K562 (cell line): ENCODE measurements around the gene ZNF451. TPM values are rescaled to one million over a fixed set of nuclear protein-coding genes. Genes with fewer than 3 reads are reported as not detected.

Source experiments
- AFF4 ChIP-seq: sonication (generic); formaldehyde crosslinking; IDR thresholded peaks from 2 replicates; pipeline ENCODE4 v1.8.0; 2023; ENCODE audit warnings: mild to moderate bottlenecking, missing genetic modification reagents
- DNMT1 ChIP-seq: fragments of 450-650 bp; IDR thresholded peaks from 2 replicates; pipeline ENCODE4 v1.6.1; 2016; ENCODE audit warnings: antibody characterized with exemption, mild to moderate bottlenecking
- ESRRA ChIP-seq: fragments of 450-650 bp; IDR thresholded peaks from 2 replicates; pipeline ENCODE4 v1.6.1; 2014; ENCODE audit warnings: low read depth, mild to moderate bottlenecking, moderate library complexity, borderline replicate concordance
- FOXJ2 ChIP-seq: fragments of 200-800 bp; sonication (Bioruptor generic); IDR thresholded peaks from 2 replicates; pipeline ENCODE4 v1.6.1; 2016; ENCODE audit warnings: missing genetic modification characterization, missing compliant biosample characterization
- L3MBTL2 ChIP-seq: fragments of 450-650 bp; IDR thresholded peaks from 2 replicates; pipeline ENCODE4 v1.6.1; 2016; ENCODE audit warnings: mild to moderate bottlenecking, moderate library complexity
- MED1 ChIP-seq: sonication (generic); formaldehyde crosslinking; IDR thresholded peaks from 2 replicates; pipeline ENCODE4 v1.8.1; 2023; ENCODE audit warnings: missing genetic modification reagents, borderline replicate concordance
- NFIX ChIP-seq: fragments of 250-450 bp; sonication (Bioruptor Pico); IDR thresholded peaks from 2 replicates; pipeline ENCODE4 v1.4.0; 2020; ENCODE audit warnings: low read depth, mild to moderate bottlenecking, moderate library complexity
- NFRKB ChIP-seq: fragments of 450-650 bp; IDR thresholded peaks from 2 replicates; pipeline ENCODE4 v1.6.1; 2016; ENCODE audit warnings: low read depth
- POLR2AphosphoS5 ChIP-seq: IDR thresholded peaks from 2 replicates; pipeline ENCODE4 v1.6.1; 2011; ENCODE audit warnings: mild to moderate bottlenecking, low read depth, low read length, moderate library complexity; ENCODE audit not compliant: control insufficient read depth, insufficient read depth
- PRMT5 ChIP-seq: sonication (generic); formaldehyde crosslinking; IDR thresholded peaks from 2 replicates; pipeline ENCODE4 v1.5.0; 2020; ENCODE audit warnings: missing genetic modification reagents
- SMAD3 ChIP-seq: fragments of 450-650 bp; formaldehyde crosslinking; conservative IDR thresholded peaks from 2 replicates; pipeline ENCODE4 v1.4.0; 2020; ENCODE audit warnings: mild to moderate bottlenecking
- SRF ChIP-seq, 2 experiments: fragments of 250-450, 450-650 bp in 1 of 2; sonication (Bioruptor Pico) in 1 of 2; sonication (generic) in 1 of 2; formaldehyde crosslinking; IDR thresholded peaks; 2 replicates each; pipeline versions ENCODE4 v1.5.0 to v1.5.1; 2020 to 2022; ENCODE audit warnings: mild to moderate bottlenecking in 1 of 2, missing genetic modification reagents in 1 of 2
- TAF1 ChIP-seq: IDR thresholded peaks from 2 replicates; pipeline ENCODE4 v1.6.1; 2011; ENCODE audit warnings: mild to moderate bottlenecking, low read length, moderate library complexity; ENCODE audit not compliant: insufficient read depth, control insufficient read depth, severe bottlenecking; ENCODE audit errors: extremely low read depth
- TAF9B ChIP-seq: fragments of 450-650 bp; IDR thresholded peaks from 2 replicates; pipeline ENCODE4 v1.6.1; 2018; ENCODE audit warnings: mild to moderate bottlenecking; ENCODE audit not compliant: partially characterized antibody
- TRIM28 ChIP-seq: fragments of 450-650 bp; IDR thresholded peaks from 2 replicates; pipeline ENCODE4 v1.6.1; 2017
- U2AF2 ChIP-seq: fragments of 200-400 bp; formaldehyde crosslinking; optimal IDR thresholded peaks from 2 replicates; pipeline ENCODE3; 2017; ENCODE audit warnings: low read depth, mild to moderate bottlenecking, low read length
- ZBTB33 ChIP-seq: sonication (generic); formaldehyde crosslinking; IDR thresholded peaks from 2 replicates; pipeline ENCODE4 v1.8.1; 2023; ENCODE audit warnings: mild to moderate bottlenecking, missing genetic modification reagents
- ZBTB7A ChIP-seq: IDR thresholded peaks from 2 replicates; pipeline ENCODE4 v1.6.1; 2011; ENCODE audit warnings: low read depth, mild to moderate bottlenecking, low read length, moderate library complexity, borderline replicate concordance; ENCODE audit not compliant: control insufficient read depth
- ZBTB8A ChIP-seq: fragments of 450-650 bp; IDR thresholded peaks from 2 replicates; pipeline ENCODE4 v1.6.1; 2018; ENCODE audit warnings: mild to moderate bottlenecking, moderate library complexity; ENCODE audit not compliant: partially characterized antibody
- ZNF140 ChIP-seq: fragments of 250-450 bp; sonication (Bioruptor Pico); IDR thresholded peaks from 2 replicates; pipeline ENCODE4 v1.8.0; 2021; ENCODE audit warnings: moderate library complexity, mild to moderate bottlenecking, inconsistent platforms
- ZNF764 ChIP-seq: fragments of 250-450 bp; sonication (Bioruptor Pico); IDR thresholded peaks from 2 replicates; pipeline ENCODE4 v1.4.0; 2020; ENCODE audit warnings: low read depth, mild to moderate bottlenecking, moderate library complexity
- polyA plus RNA-seq, 8 experiments: library from polyadenylated mRNA; depleted of rRNA in 4 of 8; stranded (reverse) in 5 of 8; unstranded in 3 of 8; fragments of >200 nt; fragmentation: Nextera tagmentation in 2 of 8; fragmentation: Illumina TruSeq in 1 of 8; extraction: Ambion mirVana in 2 of 8; extraction: Trizol in 1 of 8; gene quantifications; 2 replicates each; pipeline versions ENCODE4 v1.2.1 to v1.2.3, GENCODE V29; 2011 to 2014; ENCODE audit warnings: inconsistent platforms in 1 of 8, missing spikeins in 1 of 8
- total RNA-seq, 7 experiments: library from RNA; depleted of rRNA in 6 of 7; stranded (reverse); fragments of >200 nt in 6 of 7; fragmentation: Illumina TruSeq in 2 of 7; extraction: Trizol in 2 of 7; gene quantifications; 2 replicates each; pipeline versions ENCODE4 v1.2.1 to v1.2.3, GENCODE V29; 2011 to 2021; ENCODE audit warnings: low replicate concordance in 1 of 7
- TF ChIP-seq, protein P1 (sequence below): fragments of 250-450 bp; sonication (Bioruptor Pico); IDR thresholded peaks from 2 replicates; pipeline ENCODE4 v1.9.0; 2021; ENCODE audit warnings: mild to moderate bottlenecking

Gene ZNF451
- total and polyA plus RNA-seq, 9 of the 15 experiments (the other 6 are each of a cell fraction or from before 2014, with no cell fraction given) = 16.1 to 74.3 (median 38.3) TPM

- TF ChIP-seq PRMT5 (CRISPR knock-in tag) (0 out of 2 replicates have a peak, but pooled peaks have one; percentile 65), SMAD3 (CRISPR knock-in tag) (no peak), ZBTB7A (peak; percentile 87), NFIX (CRISPR knock-in tag) (no peak), AFF4 (CRISPR knock-in tag) (no peak), ZBTB8A (no peak), TAF9B (peak; percentile 63), NFRKB (peak; percentile 32; the same call in 1 of the 2 replicates), ZNF764 (no peak), FOXJ2 (tag) (peak; percentile 60), U2AF2 (no peak), DNMT1 (no peak), TRIM28 (no peak), ZBTB33 (CRISPR knock-in tag) (no peak), TAF1 (peak; percentile 76), ZNF140 (CRISPR knock-in tag) (no peak), MED1 (CRISPR knock-in tag) (no peak), POLR2AphosphoS5 (peak; percentile 62; the same call in 1 of the 2 replicates), L3MBTL2 (peak; percentile 89), ESRRA (peak; percentile 34; the same call in 1 of the 2 replicates), SRF (CRISPR knock-in tag; IDR thresholded peaks at IDR 0.05) (peak in 1 of 2 experiments; percentile 90; a peak in 2 of 4 replicates)
- TF ChIP-seq, protein P1, sequence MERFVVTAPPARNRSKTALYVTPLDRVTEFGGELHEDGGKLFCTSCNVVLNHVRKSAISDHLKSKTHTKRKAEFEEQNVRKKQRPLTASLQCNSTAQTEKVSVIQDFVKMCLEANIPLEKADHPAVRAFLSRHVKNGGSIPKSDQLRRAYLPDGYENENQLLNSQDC (CRISPR knock-in tag) = no peak
Measured at GRCh38 chr6:57172136-57173055, 82.4 kb downstream of the ZNF451 start, which contains the start of gene BAG2 (continued).
